Hippocampal formation (tissue), 2 donors: Measurements from ENCODE around the gene CRYL1.
"Not testable (repeated sequence)": the region's sequence is repeated elsewhere in the genome, so short reads cannot be mapped to it uniquely, and the experiment has no call there.

Source experiments
- DNase-seq, 2 donors: peaks; one replicate each; lab custom pipeline; 2025; lab: John Stamatoyannopoulos, UW

CRYL1 gene

GRCh38 chr13:20451397-20451796 lies 74.3 kb downstream of the CRYL1 start:
- no peak for DNase-seq

DNA sequence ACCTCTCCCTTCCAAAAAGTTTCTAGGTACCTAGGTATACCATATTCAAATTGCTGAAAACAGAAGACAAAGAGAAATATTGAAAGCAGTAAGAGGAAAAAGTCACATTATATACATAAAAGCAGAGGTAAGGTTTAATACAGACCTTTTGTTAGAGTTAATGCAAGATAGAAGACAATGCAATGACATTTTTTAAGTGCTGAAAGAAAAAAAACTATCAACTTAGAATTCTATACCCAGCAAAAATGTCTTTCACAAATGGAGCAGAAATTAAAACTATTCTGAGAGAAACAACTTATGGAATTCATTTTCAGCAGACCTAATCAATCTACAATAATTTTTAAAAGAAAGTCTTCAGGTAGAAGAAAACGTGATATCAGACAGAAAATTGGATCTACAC lies 77.2 kb downstream of the CRYL1 start:
- DNase-seq: no peak

DNA sequence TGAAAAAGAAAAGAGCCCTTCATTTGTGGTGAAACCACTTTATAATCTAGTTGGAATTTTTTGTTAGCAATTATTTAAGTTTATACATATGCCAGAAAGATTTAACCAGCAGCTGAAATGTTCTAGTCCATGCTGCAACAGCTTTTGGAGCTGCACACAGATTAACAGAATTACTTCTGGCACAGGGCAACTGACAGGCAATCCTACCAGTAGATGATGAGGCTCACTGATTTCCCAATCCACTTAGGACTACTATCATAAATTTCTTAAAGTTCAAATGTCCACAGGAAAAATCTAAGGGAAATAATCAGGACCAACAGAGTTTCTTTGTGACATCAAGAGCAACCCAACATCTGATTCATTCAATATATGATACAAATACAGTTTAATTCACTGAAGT lies 78.8 kb downstream of the CRYL1 start:
- DNase-seq: no peak

- no peak for DNase-seq
These were observed 79.3 kb downstream of the CRYL1 start for GRCh38 chr13:20446405-20446804.

DNA sequence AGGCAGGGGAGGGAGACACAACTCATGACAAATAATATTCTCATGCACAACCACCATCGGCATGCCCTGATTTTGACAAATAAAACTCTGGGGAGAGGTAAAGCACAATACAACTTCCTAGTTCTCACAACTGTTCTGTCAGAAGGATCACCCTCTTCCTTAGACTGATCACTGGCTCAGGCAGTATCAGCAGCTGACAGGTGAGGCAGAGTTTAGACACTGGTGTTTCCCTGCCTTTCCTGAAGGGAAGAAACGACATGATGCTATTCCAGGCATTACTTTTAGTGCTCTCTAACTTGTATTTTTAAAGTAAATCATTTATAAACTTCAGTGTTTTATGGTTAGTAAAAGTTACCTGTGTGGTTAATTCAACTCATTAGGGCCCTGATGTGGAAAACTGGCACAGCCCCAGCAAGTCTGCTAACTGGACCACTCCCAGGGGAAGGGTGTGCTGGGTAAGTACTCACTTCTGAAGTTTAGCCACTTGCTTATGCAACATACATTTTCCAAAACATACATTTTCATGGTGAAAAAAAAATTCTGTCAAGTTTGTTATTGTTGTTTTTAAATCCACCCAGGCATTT lies 82.8 kb downstream of the CRYL1 start:
- no peak for DNase-seq

DNA sequence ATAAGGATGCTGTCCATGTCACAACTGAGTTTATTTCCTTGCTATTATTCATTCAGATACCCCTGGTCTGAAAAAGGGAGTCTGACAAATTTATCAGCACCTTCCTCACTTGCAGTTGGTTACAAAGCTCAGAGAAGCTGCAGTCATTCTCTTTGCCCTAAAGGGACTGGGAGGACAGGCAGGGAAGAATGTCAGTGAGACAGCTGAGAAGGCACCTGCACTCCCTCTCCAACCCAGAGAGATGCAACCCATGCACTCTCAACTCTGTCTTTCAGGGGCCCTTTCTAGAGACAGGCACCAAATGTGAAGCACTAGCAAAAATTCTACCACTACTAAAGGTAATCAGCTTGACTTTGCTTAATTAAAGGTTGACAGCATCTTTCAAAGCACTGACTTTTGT lies 83.3 kb downstream of the CRYL1 start:
- DNase-seq: no peak

DNA sequence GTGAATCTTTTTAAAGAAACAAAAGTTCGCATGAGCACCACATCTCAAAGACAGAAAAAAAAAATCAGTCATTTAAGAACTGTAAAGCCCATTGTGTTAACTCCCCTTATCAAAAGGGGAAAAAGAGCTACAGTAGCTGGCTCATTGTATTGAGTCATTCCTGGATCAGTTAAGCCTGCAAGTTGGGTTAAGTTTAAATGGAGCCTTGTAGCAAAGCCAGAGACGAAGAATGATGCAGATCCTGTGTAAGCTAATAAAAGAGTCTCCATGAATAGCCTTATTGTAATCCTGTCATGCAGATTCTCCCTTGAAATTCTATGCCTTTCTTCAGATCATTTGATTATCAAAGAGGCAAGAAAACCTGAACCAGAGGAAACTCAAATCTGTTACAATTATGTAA lies 83.8 kb downstream of the CRYL1 start:
- DNase-seq: peak in 1 of 2 donors; percentile 43

- DNase-seq: no peak
These were observed 84.6 kb downstream of the CRYL1 start for GRCh38 chr13:20441056-20441455.

DNA sequence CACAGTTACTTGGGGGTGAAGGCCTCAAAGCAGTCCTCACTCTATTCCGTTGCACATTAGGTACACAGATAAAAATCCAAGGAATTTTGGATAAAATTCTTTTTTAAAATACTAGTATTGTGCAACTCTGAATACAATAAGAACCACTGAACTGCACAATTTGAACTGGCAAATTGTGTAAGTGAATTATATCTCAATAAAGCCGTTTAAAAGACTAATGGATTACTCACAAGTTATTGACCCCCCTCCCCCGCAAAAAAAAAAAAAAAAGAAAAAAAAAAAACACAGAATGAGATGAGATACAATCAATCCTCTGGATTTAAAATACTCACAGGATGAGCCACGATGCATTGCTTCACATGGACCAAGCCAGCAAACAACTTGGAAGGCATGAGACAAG lies 86.4 kb downstream of the CRYL1 start:
- DNase-seq: no peak

DNA sequence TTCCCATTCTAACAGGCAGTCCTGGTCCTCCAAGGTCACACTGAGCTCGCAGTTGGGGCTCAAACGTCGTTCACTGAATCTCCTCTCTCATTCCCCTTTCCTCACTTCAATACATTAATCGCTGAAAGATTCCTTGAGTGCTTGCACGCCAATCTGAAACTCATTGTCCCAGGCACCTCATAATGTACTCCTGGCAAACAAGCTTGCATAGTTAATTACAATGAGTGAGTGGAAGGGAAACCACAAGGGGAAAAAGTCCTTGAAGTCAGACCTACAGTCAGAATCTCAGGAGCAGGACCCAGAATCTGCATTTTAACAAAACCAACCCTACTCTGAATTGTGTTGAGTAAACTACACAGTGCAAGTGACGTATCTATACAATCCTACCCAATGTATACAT lies 86.9 kb downstream of the CRYL1 start:
- no peak for DNase-seq

GRCh38 chr13:20436505-20436904 lies 89.2 kb downstream of the CRYL1 start:
- DNase-seq: no peak

- DNase-seq: no peak
These were observed 89.9 kb downstream of the CRYL1 start for GRCh38 chr13:20435616-20436368.

GRCh38 chr13:20434210-20434609 lies 91.4 kb downstream of the CRYL1 start:
- not testable (repeated sequence) for DNase-seq

DNA sequence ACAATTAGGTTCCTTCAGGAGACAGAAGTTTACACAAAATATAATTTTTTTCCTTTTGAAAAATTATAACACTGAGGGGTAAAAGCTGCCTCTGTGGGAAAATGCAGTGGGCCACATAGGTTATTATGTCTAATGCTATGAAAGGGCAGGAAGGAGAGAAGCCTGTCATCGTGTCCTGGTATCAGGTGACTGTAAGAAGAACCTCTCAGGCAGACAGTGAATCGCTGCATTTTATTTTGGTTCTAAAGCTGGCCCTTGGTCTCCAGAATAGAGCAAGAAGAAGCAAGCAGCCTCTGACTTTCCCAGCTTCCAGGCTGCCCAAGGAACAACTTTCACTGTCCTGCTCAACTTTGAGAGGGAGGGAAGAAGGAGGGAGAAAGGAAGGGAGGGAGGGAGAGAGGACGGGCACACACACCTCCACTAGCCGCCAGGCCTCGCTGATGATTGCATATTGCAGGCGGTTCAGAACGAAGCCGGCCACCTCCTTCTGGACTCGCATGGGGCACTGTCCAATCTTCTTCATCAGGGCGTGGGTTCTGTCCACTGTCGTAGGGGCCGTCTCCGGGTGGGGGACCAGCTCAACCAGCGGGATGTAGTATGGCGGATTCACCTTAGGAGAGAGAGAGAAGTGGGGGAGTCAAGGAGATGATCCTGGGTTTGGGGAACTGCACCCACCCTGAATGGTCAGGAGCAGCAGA lies 93.8 kb downstream of the CRYL1 start:
- DNase-seq: no peak

GRCh38 chr13:20431080-20431479 lies 94.6 kb downstream of the CRYL1 start:
- DNase-seq: no peak

DNA sequence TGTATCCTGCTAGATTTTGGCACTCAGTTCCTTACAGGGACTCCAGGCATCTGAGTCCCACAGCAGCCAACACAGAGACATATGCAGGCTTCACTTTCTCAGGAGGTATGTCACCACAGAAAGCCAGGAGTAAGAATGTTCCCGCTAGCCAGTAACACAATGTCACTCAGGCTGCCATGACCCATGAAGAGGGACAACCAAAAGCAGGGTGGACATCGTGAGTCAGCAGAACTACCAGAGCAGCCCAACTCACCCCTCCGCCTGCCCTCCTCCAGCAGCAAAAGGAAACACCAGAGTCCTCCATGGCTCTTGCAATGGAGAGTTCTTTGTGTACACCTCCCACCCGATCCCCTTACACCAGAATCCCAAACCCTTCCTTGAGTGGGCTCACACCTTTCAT lies 95.4 kb downstream of the CRYL1 start:
- no peak for DNase-seq

DNA sequence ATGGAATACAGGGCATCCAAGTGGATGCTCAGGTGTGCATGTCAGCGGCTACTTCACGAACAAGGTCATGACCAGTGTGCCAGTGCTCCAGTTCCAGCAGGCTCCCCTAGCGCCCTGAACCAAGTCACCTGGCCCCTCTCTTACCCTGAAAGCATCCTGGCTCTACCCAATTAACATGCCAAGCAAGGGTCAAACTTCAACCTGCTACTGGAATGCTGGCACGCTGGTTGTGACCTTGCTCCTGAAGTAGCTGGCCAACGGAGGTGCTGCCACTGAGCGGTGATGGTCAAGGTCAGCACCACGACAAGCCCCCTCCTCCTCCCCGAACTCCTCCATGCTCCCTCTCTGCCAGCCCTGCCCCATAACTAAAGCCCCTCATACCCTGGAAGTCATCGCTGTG lies 96.0 kb downstream of the CRYL1 start:
- no peak for DNase-seq

DNA sequence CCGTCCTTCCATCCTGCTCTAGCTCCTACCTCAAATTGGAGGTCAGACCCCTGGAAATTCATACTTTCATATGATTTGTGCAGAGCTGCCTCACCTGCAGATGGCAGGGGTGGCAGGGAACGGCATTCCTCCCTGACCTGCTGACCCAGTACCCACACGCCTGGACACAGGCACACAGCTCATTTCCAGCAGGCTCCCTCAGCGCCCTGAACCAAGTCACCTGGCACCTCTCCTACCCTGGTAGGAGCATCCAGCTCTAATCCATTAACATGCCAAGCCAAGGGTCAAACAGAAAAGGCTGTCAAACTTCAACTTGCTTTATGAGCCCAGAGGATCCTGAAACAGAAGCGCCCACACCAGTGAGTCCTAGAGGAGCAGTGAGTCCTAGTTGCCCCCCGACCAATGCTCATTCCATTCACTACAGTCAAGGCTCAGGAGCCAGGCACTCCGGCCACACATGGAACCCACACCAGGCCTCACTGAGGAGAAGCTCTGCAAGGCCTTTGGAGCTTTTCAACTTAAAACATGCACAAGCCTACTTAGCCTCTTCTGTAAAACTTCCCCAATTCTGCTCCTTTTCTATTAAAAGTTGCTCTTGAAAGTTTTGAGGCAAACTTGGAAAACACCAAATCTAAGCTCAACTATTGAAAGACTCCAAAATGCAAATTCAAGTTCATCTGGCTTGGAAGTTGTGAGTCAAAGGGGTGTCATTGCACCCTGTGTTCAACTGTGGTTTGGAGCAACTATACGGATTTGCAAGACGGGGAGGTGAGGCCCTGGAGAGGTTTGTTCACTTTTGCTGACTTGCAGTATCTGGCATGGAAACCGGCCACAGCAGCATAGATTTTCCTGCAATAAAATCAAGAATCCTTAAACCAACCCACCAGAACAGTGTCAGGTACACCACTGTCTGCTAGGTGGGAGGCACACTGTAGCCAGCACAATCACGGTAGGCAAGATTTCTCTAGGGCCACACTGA lies 96.7 kb downstream of the CRYL1 start:
- no peak for DNase-seq

DNA sequence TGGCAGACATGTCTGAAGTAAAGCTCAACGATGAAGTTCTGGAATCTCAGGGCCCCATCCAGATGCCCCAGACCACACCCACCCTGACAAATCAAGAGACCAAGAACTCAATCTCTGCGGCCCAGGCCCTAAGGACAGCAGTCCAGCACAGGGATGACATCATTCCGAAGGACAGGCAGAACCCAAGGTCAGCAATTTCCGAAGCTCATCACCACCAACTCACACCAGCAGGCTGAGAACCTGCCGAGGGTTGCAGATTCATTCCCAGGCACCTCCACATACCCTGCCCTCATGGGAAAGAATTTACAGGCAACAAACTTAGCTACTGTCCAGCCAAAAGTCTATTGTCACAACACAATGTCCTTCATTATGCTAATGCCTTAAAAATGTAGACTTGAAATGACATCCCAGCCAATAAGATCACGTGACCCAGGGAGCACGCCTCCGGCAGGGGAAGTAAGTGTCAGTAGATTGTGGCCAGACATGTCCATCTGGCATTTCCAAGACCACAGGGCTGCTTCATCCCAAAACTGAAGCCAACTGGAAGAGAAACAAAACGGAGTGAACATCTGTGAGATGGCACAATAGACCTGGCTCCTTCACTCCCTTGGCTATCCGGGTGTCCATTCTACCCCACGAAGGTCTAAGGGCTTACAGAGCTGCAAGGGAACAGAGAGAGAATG lies 98.8 kb downstream of the CRYL1 start:
- no peak for DNase-seq

- no peak for DNase-seq
These were observed 99.8 kb downstream of the CRYL1 start for GRCh38 chr13:20425819-20426219.

GRCh38 chr13:20424949-20425348 lies 100.7 kb downstream of the CRYL1 start:
- DNase-seq: no peak

GRCh38 chr13:20424559-20424852 lies 101.2 kb downstream of the CRYL1 start:
- no peak for DNase-seq
